Stimulated activated CD8-positive, alpha-beta memory T cell treated with anti-CD3 and anti-CD28 coated beads, Interleukin-7, amount 100 ng/mL, for 4 hours (primary cell): ENCODE results near the gene TMCC1.
"Not testable (repeated sequence)": the region's sequence is repeated elsewhere in the genome, so short reads cannot be mapped to it uniquely, and the experiment has no call there.

ENCODE experiments used
- DNase-seq, 2 donors: peaks; one replicate each; pipeline ENCODE4 v3.0.0-alpha.2; 2020; ENCODE audit warnings: low read depth in 2 of 2

The TMCC1 gene

GRCh38 chr3:129773691-129774663, 119.5 kb downstream of the TMCC1 start:
- DNase-seq, result no peak

- no peak for DNase-seq
These were observed 122.9 kb downstream of the TMCC1 start for GRCh38 chr3:129770604-129771003.

GRCh38 chr3:129769616-129770015, 123.9 kb downstream of the TMCC1 start:
- DNase-seq, result no peak

GRCh38 chr3:129768728-129769127, 124.8 kb downstream of the TMCC1 start:
- no peak for DNase-seq

- DNase-seq, result no peak
These were observed 127.4 kb downstream of the TMCC1 start for GRCh38 chr3:129766135-129766534.

- DNase-seq, result no peak
These were observed 129.4 kb downstream of the TMCC1 start for GRCh38 chr3:129764090-129764489.

GRCh38 chr3:129758785-129759320, 134.7 kb downstream of the TMCC1 start:
- no peak for DNase-seq

GRCh38 chr3:129758306-129758705, 135.2 kb downstream of the TMCC1 start:
- no peak for DNase-seq

GRCh38 chr3:129756871-129757270, 136.6 kb downstream of the TMCC1 start:
- DNase-seq, result no peak

- not testable (repeated sequence) for DNase-seq
These were observed 142.4 kb downstream of the TMCC1 start for GRCh38 chr3:129751105-129751504.

- DNase-seq, result no peak
These were observed 143.8 kb downstream of the TMCC1 start for GRCh38 chr3:129749692-129750091.

GRCh38 chr3:129747992-129748391, 145.5 kb downstream of the TMCC1 start:
- no peak for DNase-seq

GRCh38 chr3:129747136-129747535, 146.4 kb downstream of the TMCC1 start:
- DNase-seq, result no peak

- DNase-seq, result no peak
These were observed 146.9 kb downstream of the TMCC1 start for GRCh38 chr3:129746629-129747028.

- no peak for DNase-seq
These were observed 148.3 kb downstream of the TMCC1 start for GRCh38 chr3:129745253-129745652.

GRCh38 chr3:129741794-129742193, 151.7 kb downstream of the TMCC1 start:
- DNase-seq, result no peak

- DNase-seq, result no peak
These were observed 153.4 kb downstream of the TMCC1 start for GRCh38 chr3:129740090-129740489.

GRCh38 chr3:129739634-129740033, 153.9 kb downstream of the TMCC1 start:
- DNase-seq, result no peak

- DNase-seq, result no peak
These were observed 155.3 kb downstream of the TMCC1 start for GRCh38 chr3:129738172-129738571.

GRCh38 chr3:129736070-129736469, 157.4 kb downstream of the TMCC1 start:
- DNase-seq, result no peak

GRCh38 chr3:129735638-129736037, 157.9 kb downstream of the TMCC1 start:
- DNase-seq, result no peak

- DNase-seq, result no peak
These were observed 159.1 kb downstream of the TMCC1 start for GRCh38 chr3:129734449-129734848.

- no peak for DNase-seq
These were observed 161.2 kb downstream of the TMCC1 start for GRCh38 chr3:129732200-129732876.
